ENCODE measurements around the gene ACSL1.

The ACSL1 gene

DNA sequence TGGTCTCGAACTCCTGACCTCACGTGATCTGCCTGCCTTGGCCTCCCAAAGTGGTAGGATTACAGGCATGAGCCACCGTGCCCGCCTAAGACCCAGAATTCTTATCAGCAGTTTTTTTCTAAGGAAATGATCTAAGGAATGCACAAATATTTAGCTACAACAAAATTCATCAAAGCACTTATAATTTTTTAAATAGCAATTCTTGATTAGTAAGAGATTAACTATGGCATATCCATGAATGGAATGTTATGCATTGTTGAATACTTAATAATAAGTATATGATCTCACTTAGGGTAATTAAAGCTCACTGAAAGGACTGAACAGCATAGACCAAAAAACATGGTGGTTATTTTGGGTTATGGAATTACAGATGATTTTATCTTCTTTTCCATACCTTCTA lies 110.2 kb downstream of the ACSL1 start:
- DNase-seq (ENCODE audit: low read depth): no peak

DNA sequence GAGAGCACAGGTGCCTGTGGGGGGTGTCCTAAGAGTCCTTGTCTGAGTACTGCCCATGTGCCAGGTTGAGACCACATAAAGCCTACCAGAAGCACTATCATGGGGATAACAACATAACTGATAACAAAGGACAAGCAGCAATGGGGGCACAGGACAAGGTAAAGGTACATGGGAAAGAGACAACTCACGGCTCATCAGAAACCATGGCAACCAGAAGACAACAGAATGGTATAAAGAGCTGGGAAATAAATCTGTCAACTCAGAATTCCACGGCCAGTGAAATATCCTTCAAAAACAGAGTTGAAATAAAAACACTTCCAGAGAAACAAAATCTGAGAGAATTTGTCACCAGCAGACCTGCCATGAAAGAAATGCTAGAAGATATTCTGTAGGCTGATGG lies 111.9 kb downstream of the ACSL1 start:
- DNase-seq (ENCODE audit: low read depth): no peak

DNA sequence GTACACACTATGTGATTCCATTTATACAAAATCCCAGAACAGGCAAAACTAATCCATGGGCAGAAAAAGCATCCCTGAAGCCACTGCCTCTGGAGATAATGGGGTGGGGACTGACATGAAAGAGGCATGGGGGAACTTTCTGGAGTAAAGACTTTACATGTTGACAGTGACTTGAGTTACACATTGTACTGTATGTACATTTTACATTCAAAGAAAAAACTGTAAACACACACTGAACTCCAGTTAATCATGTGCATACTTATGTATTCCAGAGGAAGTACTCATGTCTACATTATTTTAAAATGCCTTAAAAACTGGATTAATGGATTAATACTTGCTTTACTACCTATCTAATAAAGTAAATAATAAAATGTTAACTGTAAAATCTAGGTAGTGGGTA lies 113.4 kb downstream of the ACSL1 start:
- no peak for DNase-seq (ENCODE audit: low read depth)

GRCh38 chr4:184706453-184706852 lies 119.3 kb downstream of the ACSL1 start:
- DNase-seq (ENCODE audit: low read depth): no peak

GRCh38 chr4:184705692-184706091 lies 120.1 kb downstream of the ACSL1 start:
- no peak for DNase-seq (ENCODE audit: low read depth)
